B cell (primary cell): ENCODE data around the gene TEDC2.

Experiments
- EZH2 ChIP-seq: IDR thresholded peaks from 2 replicates; pipeline ENCODE4 v1.6.1; 2012; ENCODE audit warnings: borderline replicate concordance, low read depth, mild to moderate bottlenecking, moderate library complexity, low read length; ENCODE audit not compliant: insufficient read depth, poor library complexity, severe bottlenecking
- TF ChIP-seq, protein P1 (sequence below): fragments of 200-600 bp; IDR thresholded peaks from one replicate; pipeline ENCODE4 v1.8.0; 2022; ENCODE audit warnings: antibody characterized with exemption, mild to moderate bottlenecking

- TF ChIP-seq, protein P1, sequence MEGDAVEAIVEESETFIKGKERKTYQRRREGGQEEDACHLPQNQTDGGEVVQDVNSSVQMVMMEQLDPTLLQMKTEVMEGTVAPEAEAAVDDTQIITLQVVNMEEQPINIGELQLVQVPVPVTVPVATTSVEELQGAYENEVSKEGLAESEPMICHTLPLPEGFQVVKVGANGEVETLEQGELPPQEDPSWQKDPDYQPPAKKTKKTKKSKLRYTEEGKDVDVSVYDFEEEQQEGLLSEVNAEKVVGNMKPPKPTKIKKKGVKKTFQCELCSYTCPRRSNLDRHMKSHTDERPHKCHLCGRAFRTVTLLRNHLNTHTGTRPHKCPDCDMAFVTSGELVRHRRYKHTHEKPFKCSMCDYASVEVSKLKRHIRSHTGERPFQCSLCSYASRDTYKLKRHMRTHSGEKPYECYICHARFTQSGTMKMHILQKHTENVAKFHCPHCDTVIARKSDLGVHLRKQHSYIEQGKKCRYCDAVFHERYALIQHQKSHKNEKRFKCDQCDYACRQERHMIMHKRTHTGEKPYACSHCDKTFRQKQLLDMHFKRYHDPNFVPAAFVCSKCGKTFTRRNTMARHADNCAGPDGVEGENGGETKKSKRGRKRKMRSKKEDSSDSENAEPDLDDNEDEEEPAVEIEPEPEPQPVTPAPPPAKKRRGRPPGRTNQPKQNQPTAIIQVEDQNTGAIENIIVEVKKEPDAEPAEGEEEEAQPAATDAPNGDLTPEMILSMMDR, result no peak
- TF ChIP-seq EZH2, result no peak
Measured at GRCh38 chr16:2422123-2422867, 37.6 kb upstream of the TEDC2 start.
